A549 (cell line): ENCODE data around the gene OR4K1. TPM values are rescaled to one million over a fixed set of nuclear protein-coding genes. Genes with fewer than 3 reads are reported as not detected.
A peak's percentile ranks its signal among the peaks of the same experiment; 100 is the strongest.

Source experiments
- ATAC-seq, 2 experiments: fragments of 200-7000 bp in 1 of 2; fragments of >200 bp in 1 of 2; cut with Nextera tagmentation in 1 of 2; cut with Tn5 transposase in 1 of 2; 3 replicates each; pipeline versions ENCODE4 v1.8.0 to v1.9.1; 2018 to 2020; ENCODE audit warnings: mild to moderate bottlenecking in 1 of 2, moderate library complexity in 1 of 2
- CTCF ChIA-PET: fragments of 300-600 bp; sonication (Branson Sonifier 250); formaldehyde crosslinking; extraction: SDS; loops from one replicate; lab custom pipeline; 2021; ENCODE audit warnings: antibody characterized with exemption, inconsistent platforms; lab: Yijun Ruan, JAX
- POLR2A ChIA-PET: fragments of 350-600 bp; formaldehyde crosslinking; extraction: SDS; loops from one replicate; lab custom pipeline; 2021; ENCODE audit warnings: antibody characterized with exemption, inconsistent platforms; lab: Yijun Ruan, JAX
- DNase-seq, 2 experiments: peaks; one replicate each; pipeline versions ENCODE4 v3.0.0 to v3.0.0-alpha.2; 2011 to 2016; ENCODE audit warnings: low read depth in 1 of 2, low spot score in 1 of 2
- FAIRE-seq: peaks from 2 replicates; lab custom pipeline; 2011; peaks lifted over from hg19 to GRCh38; lab: Jason Lieb, UNC
- H3K27ac ChIP-seq, 2 experiments: fragments of >200 bp; sonication (Bioruptor Twin); formaldehyde crosslinking; 3 replicates each; pipeline ENCODE4 v1.5.1; 2016 to 2017
- H3K4me1 ChIP-seq: fragments of >200 bp; sonication (Bioruptor Twin); formaldehyde crosslinking; 3 replicates; pipeline ENCODE4 v1.6.1; 2016
- H3K4me2 ChIP-seq: fragments of >200 bp; sonication (Bioruptor Twin); formaldehyde crosslinking; 3 replicates; pipeline ENCODE4 v1.6.1; 2016
- H3K4me3 ChIP-seq: fragments of >200 bp; sonication (Bioruptor Twin); formaldehyde crosslinking; 3 replicates; pipeline ENCODE4 v1.5.1; 2016
- H3K9me3 ChIP-seq: fragments of >200 bp; sonication (Bioruptor Twin); formaldehyde crosslinking; 3 replicates; pipeline ENCODE4 v1.6.1; 2016
- CEBPB ChIP-seq, 2 experiments: fragments of >200 bp in 1 of 2; sonication (Bioruptor Twin) in 1 of 2; formaldehyde crosslinking in 1 of 2; IDR thresholded peaks; 2 replicates each; pipeline ENCODE4 v1.6.1; 2012 to 2016
- CHD4 ChIP-seq: fragments of 200-600 bp; sonication (generic); IDR thresholded peaks from 2 replicates; pipeline ENCODE4 v1.6.1; 2016; ENCODE audit warnings: antibody characterized with exemption, mild to moderate bottlenecking, borderline replicate concordance
- CTCF ChIP-seq: fragments of >200 bp; sonication (Bioruptor Twin); formaldehyde crosslinking; IDR thresholded peaks from 3 replicates; pipeline ENCODE4 v1.5.1; 2016
- EHMT2 ChIP-seq: fragments of 200-600 bp; sonication (generic); IDR thresholded peaks from 2 replicates; pipeline ENCODE4 v1.6.1; 2016; ENCODE audit warnings: antibody characterized with exemption, low read depth, mild to moderate bottlenecking, moderate library complexity
- EP300 ChIP-seq, 2 experiments: fragments of >200 bp; sonication (Bioruptor Twin); formaldehyde crosslinking; IDR thresholded peaks; 2 replicates in 1 of 2; 3 replicates in 1 of 2; pipeline ENCODE4 v1.6.1; 2016 to 2017
- FOSB ChIP-seq: fragments of 250-450 bp; sonication (Bioruptor Pico); IDR thresholded peaks from 2 replicates; pipeline ENCODE4 v1.5.0; 2020; ENCODE audit warnings: mild to moderate bottlenecking, moderate library complexity
- HOXA7 ChIP-seq: fragments of 250-450 bp; sonication (Bioruptor Pico); IDR thresholded peaks from 2 replicates; pipeline ENCODE4 v1.5.0; 2020; ENCODE audit warnings: mild to moderate bottlenecking, moderate library complexity
- HOXB13 ChIP-seq: fragments of 250-450 bp; sonication (Bioruptor Pico); IDR thresholded peaks from 2 replicates; pipeline ENCODE4 v1.5.0; 2020; ENCODE audit warnings: low read depth, mild to moderate bottlenecking, moderate library complexity
- HOXB5 ChIP-seq: fragments of 250-450 bp; sonication (Bioruptor Pico); IDR thresholded peaks from 2 replicates; pipeline ENCODE4 v1.5.0; 2020; ENCODE audit warnings: mild to moderate bottlenecking, moderate library complexity
- JUN ChIP-seq, 2 experiments: fragments of >200 bp; sonication (Bioruptor Twin); formaldehyde crosslinking; IDR thresholded peaks; 2 replicates in 1 of 2; 3 replicates in 1 of 2; pipeline ENCODE4 v1.6.1; 2016 to 2017
- JUNB ChIP-seq: fragments of >200 bp; sonication (Bioruptor Twin); formaldehyde crosslinking; IDR thresholded peaks from 2 replicates; pipeline ENCODE4 v1.6.1; 2016
- KDM1A ChIP-seq: fragments of 200-600 bp; sonication (generic); IDR thresholded peaks from 2 replicates; pipeline ENCODE4 v1.6.1; 2016; ENCODE audit warnings: low read depth, mild to moderate bottlenecking
- MAFK ChIP-seq: fragments of 450-650 bp; IDR thresholded peaks from 2 replicates; pipeline ENCODE4 v1.6.1; 2014; ENCODE audit not compliant: partially characterized antibody
- MAX ChIP-seq: IDR thresholded peaks from 2 replicates; pipeline ENCODE4 v1.6.1; 2012
- MYC ChIP-seq: IDR thresholded peaks from 2 replicates; pipeline ENCODE4 v1.6.1; 2012; ENCODE audit warnings: mild to moderate bottlenecking, inconsistent platforms, low read length, improper control_type of control experiment, borderline replicate concordance
- NPAS2 ChIP-seq: fragments of 250-450 bp; sonication (Bioruptor Pico); IDR thresholded peaks from 2 replicates; pipeline ENCODE4 v1.8.0; 2022; ENCODE audit warnings: mild to moderate bottlenecking, moderate library complexity, borderline replicate concordance
- PHF8 ChIP-seq: fragments of 200-600 bp; sonication (generic); IDR thresholded peaks from 2 replicates; pipeline ENCODE4 v1.6.1; 2016; ENCODE audit warnings: low read depth, mild to moderate bottlenecking, antibody characterized with exemption, moderate library complexity, borderline replicate concordance
- RCOR1 ChIP-seq: fragments of 150-350 bp; IDR thresholded peaks from 2 replicates; pipeline ENCODE4 v1.6.1; 2014; ENCODE audit warnings: antibody characterized with exemption, low read length, low read depth
- RNF2 ChIP-seq: fragments of 200-600 bp; sonication (generic); IDR thresholded peaks from 2 replicates; pipeline ENCODE4 v1.6.1; 2016; ENCODE audit warnings: low read depth, mild to moderate bottlenecking, antibody characterized with exemption, moderate library complexity, borderline replicate concordance
- SREBF2 ChIP-seq: fragments of 450-650 bp; IDR thresholded peaks from 2 replicates; pipeline ENCODE4 v1.6.1; 2014; ENCODE audit warnings: mild to moderate bottlenecking, moderate library complexity
- ZFP36 ChIP-seq: fragments of 450-650 bp; IDR thresholded peaks from 2 replicates; pipeline ENCODE4 v1.6.1; 2014; ENCODE audit warnings: borderline replicate concordance; ENCODE audit not compliant: partially characterized antibody
- ZSCAN20 ChIP-seq: fragments of 250-450 bp; sonication (Bioruptor Pico); IDR thresholded peaks from 2 replicates; pipeline ENCODE4 v1.8.0; 2022; ENCODE audit warnings: mild to moderate bottlenecking, moderate library complexity
- WGBS: methylation state at CpG from one replicate; pipeline ENCODE4 v1.1.6; 2017; ENCODE audit errors: missing lambda C conversion rate; 5-methylcytosine and 5-hydroxymethylcytosine counted together
- polyA minus RNA-seq: library from RNA; depleted of rRNA, polyadenylated mRNA; stranded (reverse); fragments of >200 nt; gene quantifications from 2 replicates; pipeline ENCODE4 v1.2.3, GENCODE V29; 2011; rRNA and poly(A)+ RNA removed
- polyA plus RNA-seq, 4 experiments: library from polyadenylated mRNA; depleted of rRNA in 3 of 4; stranded (reverse); fragments of >200 nt; fragmentation: RNase III in 1 of 4; extraction: RNeasy Plus Mini Kit Qiagen cat#74134 plus additional on column Dnase treatment in 1 of 4; gene quantifications; 2 replicates in 3 of 4; 3 replicates in 1 of 4; pipeline ENCODE4 v1.2.3, GENCODE V29; 2011 to 2017
- TF ChIP-seq, protein P1 (sequence below): fragments of >200 bp; sonication (Bioruptor Twin); formaldehyde crosslinking; IDR thresholded peaks from 3 replicates; pipeline ENCODE4 v1.6.1; 2016
- TF ChIP-seq, protein P2 (sequence below): fragments of >200 bp; sonication (Bioruptor Twin); formaldehyde crosslinking; IDR thresholded peaks from 2 replicates; pipeline ENCODE4 v1.6.1; 2016

Gene OR4K1
- polyA plus RNA-seq (2011; rRNA removed) (not detected in 2 replicates), polyA plus RNA-seq (2017; fragmentation: RNase III; extraction: RNeasy Plus Mini Kit Qiagen cat#74134 plus additional on column Dnase treatment) (not detected in 3 replicates), polyA minus RNA-seq (not detected in 2 replicates)
- not detected in 2 replicates for polyA plus RNA-seq (2012; cell fraction: cytosol; rRNA removed)
- not detected in 2 replicates for polyA plus RNA-seq (2012; cell fraction: nucleus; rRNA removed)

GRCh38 chr14:19930617-19931016 lies at the start of gene OR4K1:
TSS of gene OR4K1 (plus strand) at chr14:19930917. CDS start at chr14:19935667, 4,750 bp downstream.
- TF ChIP-seq NPAS2 (CRISPR knock-in tag) (no peak), EHMT2 (no peak), HOXA7 (CRISPR knock-in tag) (no peak), CEBPB (IDR thresholded peaks at IDR 0.05) (no peak), CHD4 (no peak), MAX (no peak)
- TF ChIP-seq, protein P1, sequence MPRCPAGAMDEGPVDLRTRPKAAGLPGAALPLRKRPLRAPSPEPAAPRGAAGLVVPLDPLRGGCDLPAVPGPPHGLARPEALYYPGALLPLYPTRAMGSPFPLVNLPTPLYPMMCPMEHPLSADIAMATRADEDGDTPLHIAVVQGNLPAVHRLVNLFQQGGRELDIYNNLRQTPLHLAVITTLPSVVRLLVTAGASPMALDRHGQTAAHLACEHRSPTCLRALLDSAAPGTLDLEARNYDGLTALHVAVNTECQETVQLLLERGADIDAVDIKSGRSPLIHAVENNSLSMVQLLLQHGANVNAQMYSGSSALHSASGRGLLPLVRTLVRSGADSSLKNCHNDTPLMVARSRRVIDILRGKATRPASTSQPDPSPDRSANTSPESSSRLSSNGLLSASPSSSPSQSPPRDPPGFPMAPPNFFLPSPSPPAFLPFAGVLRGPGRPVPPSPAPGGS: no peak
- DNase-seq (no peak), ATAC-seq (no peak), FAIRE-seq (peak; percentile 95)
- H3K9me3 ChIP-seq: no peaks in the 10 kb centered on the region
- CTCF ChIA-PET: no interaction called here
- H3K4me2 ChIP-seq: no peak within 1 kb of the TSS
- POLR2A ChIA-PET: no interaction called here
- 24% methylated on average over 3 of the region's 3 CpGs for WGBS
- no peak within 1 kb of the TSS for H3K27ac ChIP-seq
- H3K4me3 ChIP-seq: no peak within 1 kb of the TSS
- H3K4me1 ChIP-seq: no peaks in the 10 kb centered on the region

DNA sequence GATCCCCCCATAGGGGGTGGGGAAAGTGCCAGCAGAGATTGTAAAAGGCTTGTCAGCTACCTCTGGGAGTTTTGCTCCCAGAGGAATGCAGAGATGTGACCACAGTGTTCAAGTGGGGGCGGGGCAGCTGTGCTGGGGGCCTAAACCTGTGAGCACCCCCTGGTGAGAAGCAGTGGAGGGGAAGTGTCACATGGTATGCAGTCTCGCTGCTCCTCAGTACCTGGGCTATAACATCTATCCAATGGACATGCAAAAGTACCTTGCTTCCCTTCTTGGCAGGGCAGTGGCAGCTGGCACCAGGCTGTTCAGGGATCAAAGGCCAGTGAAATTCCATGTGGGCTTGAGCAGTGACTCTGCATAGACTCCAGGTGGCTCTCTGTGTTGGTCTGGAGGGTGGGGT lies 35.4 kb upstream of the OR4K1 start:
- H3K4me1 ChIP-seq: no peaks in the 10 kb centered on the region
- no peak overlapping the region for H3K27ac ChIP-seq
- H3K4me3 ChIP-seq: no peak overlapping the region
- no peak for TF ChIP-seq PHF8
- no peak for TF ChIP-seq HOXB13 (CRISPR knock-in tag)
- no peak for TF ChIP-seq SREBF2
- no peak for TF ChIP-seq KDM1A
- TF ChIP-seq EP300 (IDR thresholded peaks at IDR 0.05): no peak
- no peak for TF ChIP-seq JUNB
- TF ChIP-seq RNF2: no peak
- TF ChIP-seq MAFK: no peak
- no peak for TF ChIP-seq NPAS2 (CRISPR knock-in tag)
- no peak for TF ChIP-seq ZSCAN20 (CRISPR knock-in tag)
- TF ChIP-seq FOSB: no peak
- TF ChIP-seq HOXB5 (CRISPR knock-in tag): no peak
- TF ChIP-seq ZFP36: no peak
- TF ChIP-seq JUN (IDR thresholded peaks at IDR 0.05): no peak
- TF ChIP-seq EHMT2: no peak
- TF ChIP-seq, protein P2, sequence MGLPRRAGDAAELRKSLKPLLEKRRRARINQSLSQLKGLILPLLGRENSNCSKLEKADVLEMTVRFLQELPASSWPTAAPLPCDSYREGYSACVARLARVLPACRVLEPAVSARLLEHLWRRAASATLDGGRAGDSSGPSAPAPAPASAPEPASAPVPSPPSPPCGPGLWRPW: no peak
- no peak for TF ChIP-seq RCOR1
- TF ChIP-seq MYC: no peak
- no peak for TF ChIP-seq CTCF
- peak in 1 of 2 experiments; percentile 50; a peak in 2 of 6 replicates for ATAC-seq
- 0% methylated on average over 2 of the region's 2 CpGs for WGBS
- ChIA-PET POLR2A (no interaction called here), CTCF (interaction anchor here (1.1 to 1.3 kb wide), 2 partner anchors 11 to 16 kb away, joined by 3 to 5 read pairs; no protein-coding TSS in a partner anchor)
- H3K4me2 ChIP-seq: no peak overlapping the region
- DNase-seq: no peak
- FAIRE-seq: no peak
- peaks cover 20% of the 10 kb centered on the region; the same call in 2 of the 3 replicates for H3K9me3 ChIP-seq
